IMR-90 (cell line): ENCODE data around the gene LSM14A. TPM values are rescaled to one million over a fixed set of nuclear protein-coding genes. Genes with fewer than 3 reads are reported as not detected.

Experiments
- ATAC-seq: fragments of 200-7000 bp; cut with Tn5 transposase; 2 replicates; pipeline ENCODE4 v1.9.1; 2020; ENCODE audit warnings: low read depth, mild to moderate bottlenecking, moderate library complexity
- BruUV-seq: library from RNA; stranded (reverse); fragments of 400-500 nt; replicated peaks from 2 replicates; lab custom pipeline; 2021; lab: Mats Ljungman, UMichigan
- CTCF ChIA-PET: fragments of 300-600 bp; formaldehyde crosslinking; extraction: SDS; loops from one replicate; lab custom pipeline; 2021; ENCODE audit warnings: antibody characterized with exemption; lab: Yijun Ruan, JAX
- POLR2A ChIA-PET: fragments of 300-600 bp; sonication (Branson Sonifier 250); formaldehyde crosslinking; loops from one replicate; lab custom pipeline; 2022; ENCODE audit warnings: antibody characterized with exemption; ENCODE audit not compliant: unreplicated experiment; lab: Charles Lee
- DNase-seq: peaks from one replicate; pipeline ENCODE4 v3.0.0; 2013
- H2AFZ ChIP-seq: replicated peaks from 2 replicates; pipeline ENCODE3; 2013; ENCODE audit warnings: low read length, mild to moderate bottlenecking; ENCODE audit not compliant: poor library complexity
- H2AK5ac ChIP-seq: 2 replicates; pipeline ENCODE4 v1.6.1; 2013; ENCODE audit warnings: low read depth, low read length, inconsistent platforms
- H2AK9ac ChIP-seq: replicated peaks from 2 replicates; pipeline ENCODE3; 2013; ENCODE audit warnings: mild to moderate bottlenecking, low read depth, low read length, moderate library complexity; ENCODE audit not compliant: poor library complexity
- H2BK120ac ChIP-seq: 2 replicates; pipeline ENCODE4 v1.6.1; 2013; ENCODE audit warnings: low read depth, low read length, inconsistent platforms
- H2BK15ac ChIP-seq: 3 replicates; pipeline ENCODE4 v1.6.1; 2013; ENCODE audit warnings: low read depth, low read length, inconsistent platforms
- H2BK20ac ChIP-seq: 2 replicates; pipeline ENCODE4 v1.6.1; 2013; ENCODE audit warnings: low read depth, mild to moderate bottlenecking, inconsistent platforms, low read length, moderate library complexity
- H2BK5ac ChIP-seq: 2 replicates; pipeline ENCODE4 v1.6.1; 2013; ENCODE audit warnings: mild to moderate bottlenecking, low read depth, low read length, inconsistent platforms; ENCODE audit not compliant: poor library complexity, severe bottlenecking
- H3K14ac ChIP-seq: replicated peaks from 2 replicates; pipeline ENCODE4 v1.6.1; 2013; ENCODE audit warnings: low read depth, low read length, inconsistent platforms
- H3K18ac ChIP-seq: 2 replicates; pipeline ENCODE4 v1.6.1; 2013; ENCODE audit warnings: low read depth, low read length, control low read depth
- H3K23ac ChIP-seq: 2 replicates; pipeline ENCODE4 v1.6.1; 2013; ENCODE audit warnings: low read depth, low read length, inconsistent platforms
- H3K27ac ChIP-seq: 2 replicates; pipeline ENCODE4 v1.5.1; 2013; ENCODE audit warnings: mild to moderate bottlenecking, control low read depth, low read length; ENCODE audit not compliant: insufficient read depth
- H3K27me3 ChIP-seq: 2 replicates; pipeline ENCODE4 v1.6.1; 2013; ENCODE audit warnings: low read length; ENCODE audit not compliant: control insufficient read depth, insufficient read depth
- H3K36me3 ChIP-seq: 2 replicates; pipeline ENCODE4 v1.6.1; 2013; ENCODE audit warnings: low read length, mixed read lengths; ENCODE audit not compliant: control insufficient read depth, insufficient read depth
- H3K4ac ChIP-seq: 2 replicates; pipeline ENCODE4 v1.6.1; 2013; ENCODE audit warnings: low read depth, low read length, inconsistent platforms
- H3K4me1 ChIP-seq: 2 replicates; pipeline ENCODE4 v1.6.1; 2013; ENCODE audit warnings: low read length, mixed read lengths; ENCODE audit not compliant: control insufficient read depth, insufficient read depth
- H3K4me2 ChIP-seq: 2 replicates; pipeline ENCODE4 v1.6.1; 2013; ENCODE audit warnings: low read depth, mild to moderate bottlenecking, control low read depth, low read length, moderate library complexity
- H3K4me3 ChIP-seq: 2 replicates; pipeline ENCODE4 v1.5.1; 2013; ENCODE audit warnings: low read depth, mild to moderate bottlenecking, control low read depth, low read length, moderate library complexity; ENCODE audit not compliant: insufficient read depth
- H3K56ac ChIP-seq: 2 replicates; pipeline ENCODE4 v1.6.1; 2013; ENCODE audit warnings: low read length, inconsistent platforms; ENCODE audit not compliant: insufficient read depth; ENCODE audit errors: extremely low read depth
- H3K79me1 ChIP-seq, 2 experiments: 2 replicates each; pipeline ENCODE4 v1.6.1; 2013; ENCODE audit warnings: low read length in 2 of 2, inconsistent platforms in 1 of 2, low read depth in 1 of 2
- H3K9ac ChIP-seq: 2 replicates; pipeline ENCODE4 v1.6.1; 2013; ENCODE audit warnings: low read depth, low read length, control low read depth
- H3K9me1 ChIP-seq: 2 replicates; pipeline ENCODE4 v1.6.1; 2013; ENCODE audit warnings: low read length, inconsistent platforms; ENCODE audit not compliant: insufficient read depth
- H3K9me3 ChIP-seq: 2 replicates; pipeline ENCODE4 v1.6.1; 2013; ENCODE audit warnings: low read length; ENCODE audit not compliant: control insufficient read depth, insufficient read depth
- H4K20me1 ChIP-seq: 2 replicates; pipeline ENCODE4 v1.6.1; 2013; ENCODE audit warnings: low read length, inconsistent platforms; ENCODE audit not compliant: insufficient read depth
- H4K5ac ChIP-seq: 2 replicates; pipeline ENCODE4 v1.6.1; 2013; ENCODE audit warnings: mild to moderate bottlenecking, low read depth, low read length, control low read depth
- H4K8ac ChIP-seq, 2 experiments: 2 replicates each; pipeline ENCODE4 v1.6.1; 2013; ENCODE audit warnings: low read depth in 2 of 2, low read length in 2 of 2, control low read depth in 1 of 2, inconsistent platforms in 1 of 2
- H4K91ac ChIP-seq: 2 replicates; pipeline ENCODE4 v1.6.1; 2013; ENCODE audit warnings: low read depth, low read length, inconsistent platforms; ENCODE audit not compliant: insufficient read depth
- BHLHE40 ChIP-seq: fragments of 150-350 bp; IDR thresholded peaks from 2 replicates; pipeline ENCODE4 v1.6.1; 2016; ENCODE audit warnings: mild to moderate bottlenecking, low read depth, low read length
- CEBPB ChIP-seq: IDR thresholded peaks from 2 replicates; pipeline ENCODE4 v1.6.1; 2012; ENCODE audit warnings: low read depth, low read length, improper control_type of control experiment
- CHD1 ChIP-seq: IDR thresholded peaks from 2 replicates; pipeline ENCODE4 v1.6.1; 2012; ENCODE audit warnings: low read depth, low read length, improper control_type of control experiment
- FOS ChIP-seq: fragments of 150-350 bp; IDR thresholded peaks from 2 replicates; pipeline ENCODE4 v1.6.1; 2016; ENCODE audit warnings: low read depth, low read length
- MAFK ChIP-seq: IDR thresholded peaks from 2 replicates; pipeline ENCODE4 v1.6.1; 2012; ENCODE audit warnings: low read depth, low read length, improper control_type of control experiment
- MAZ ChIP-seq: IDR thresholded peaks from 2 replicates; pipeline ENCODE4 v1.6.1; 2012; ENCODE audit warnings: low read depth, mild to moderate bottlenecking, low read length, improper control_type of control experiment, moderate library complexity, borderline replicate concordance
- MXI1 ChIP-seq: IDR thresholded peaks from 2 replicates; pipeline ENCODE4 v1.6.1; 2012; ENCODE audit warnings: low read depth, mild to moderate bottlenecking, low read length, moderate library complexity, borderline replicate concordance
- NFE2L2 ChIP-seq: fragments of 150-350 bp; IDR thresholded peaks from 2 replicates; pipeline ENCODE4 v1.6.1; 2016; ENCODE audit warnings: low read depth, mild to moderate bottlenecking, low read length
- POLR2A ChIP-seq: IDR thresholded peaks from 2 replicates; pipeline ENCODE4 v1.6.1; 2012; ENCODE audit warnings: mild to moderate bottlenecking, low read depth, low read length
- RAD21 ChIP-seq: IDR thresholded peaks from 2 replicates; pipeline ENCODE4 v1.6.1; 2012; ENCODE audit warnings: low read length, improper control_type of control experiment
- RCOR1 ChIP-seq: IDR thresholded peaks from 2 replicates; pipeline ENCODE4 v1.6.1; 2012; ENCODE audit warnings: mild to moderate bottlenecking, low read length, improper control_type of control experiment; ENCODE audit not compliant: insufficient replicate concordance
- RFX5 ChIP-seq: IDR thresholded peaks from 2 replicates; pipeline ENCODE4 v1.8.0; 2012; ENCODE audit warnings: low read depth, mild to moderate bottlenecking, low read length, moderate library complexity
- SMC3 ChIP-seq: fragments of 150-350 bp; IDR thresholded peaks from 2 replicates; pipeline ENCODE4 v1.6.1; 2016; ENCODE audit warnings: low read depth, mild to moderate bottlenecking, antibody characterized with exemption, low read length, moderate library complexity
- WGBS, 2 experiments: methylation state at CpG; one replicate each; pipeline versions ENCODE4 v1.1.5 to v1.1.7; 2013; ENCODE audit warnings: missing lambda C conversion rate in 2 of 2; ENCODE audit not compliant: insufficient read length in 1 of 2; ENCODE audit errors: extremely low coverage in 2 of 2; 5-methylcytosine and 5-hydroxymethylcytosine counted together
- dilution Hi-C: fragments of 300-500 bp; cut with HindIII; formaldehyde crosslinking; loops from one replicate; pipeline ENCODE4 v1.14.3; 2018; ENCODE audit warnings: low sequenced_read_pairs; ENCODE audit not compliant: unreplicated experiment
- in situ Hi-C: fragments of 300-500 bp; cut with MboI; formaldehyde crosslinking; loops from 3 replicates; pipeline ENCODE4 v1.14.3; 2019; ENCODE audit warnings: low sequenced_read_pairs, inconsistent platforms, mixed read lengths
- intact Hi-C: fragments of 100-400 bp; cut with micrococcal nuclease; formaldehyde crosslinking; loops from 2 replicates; pipeline ENCODE4 v1.10.0; 2022
- polyA plus RNA-seq, 3 experiments: library from polyadenylated mRNA; depleted of rRNA; stranded (reverse); fragments of >200 nt; gene quantifications; 2 replicates each; pipeline ENCODE4 v1.2.3, GENCODE V29; 2012; ENCODE audit warnings: low replicate concordance in 1 of 3
- total RNA-seq: library from RNA; depleted of rRNA; stranded (reverse); fragments of >200 nt; gene quantifications from 2 replicates; pipeline ENCODE4 v1.2.3, GENCODE V29; 2012
- TF ChIP-seq, protein P1 (sequence below): fragments of 150-350 bp; IDR thresholded peaks from 2 replicates; pipeline ENCODE4 v1.6.1; 2016; ENCODE audit warnings: low read depth, mild to moderate bottlenecking, low read length, moderate library complexity, borderline replicate concordance
- TF ChIP-seq, protein P2 (sequence below): fragments of 150-350 bp; IDR thresholded peaks from 2 replicates; pipeline ENCODE4 v1.6.1; 2017; ENCODE audit warnings: mild to moderate bottlenecking, antibody characterized with exemption, low read length, low read depth

LSM14A gene
- total and polyA plus RNA-seq, 2 of the 4 experiments (the other 2 are of a cell fraction) = 44.3 to 54.8 TPM

DNA sequence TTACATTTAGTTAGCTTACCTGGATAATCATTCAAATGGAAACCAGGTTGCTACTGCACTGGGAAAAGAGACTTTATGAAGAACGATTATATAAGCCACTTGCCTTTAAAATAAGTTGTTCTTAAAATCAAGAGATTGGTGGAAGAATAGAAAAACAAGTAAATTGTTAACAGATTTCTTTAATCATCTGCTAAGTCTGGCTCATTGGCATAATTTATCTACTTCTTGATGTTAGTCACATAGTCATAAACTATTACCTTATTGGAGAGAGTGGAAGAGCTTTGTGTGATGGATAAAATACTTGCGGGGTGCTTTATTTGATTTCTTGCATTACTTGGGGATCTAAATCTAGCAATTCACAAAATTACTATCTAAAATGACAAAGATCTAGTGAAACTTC lies 6.8 kb downstream of the LSM14A start:
- Histone ChIP-seq H2AK9ac (no peak overlapping the region), H3K36me3 (peaks cover 5% of the 10 kb centered on the region), H3K23ac (no peak overlapping the region), H3K56ac (no peak overlapping the region), H3K4me2 (no peak overlapping the region), H2BK120ac (no peak overlapping the region), H4K20me1 (peaks cover 97% of the 10 kb centered on the region), H3K27me3 (no peaks in the 10 kb centered on the region), H3K4me1 (peaks cover 11% of the 10 kb centered on the region), H3K4me3 (no peak overlapping the region), H2BK15ac (no peak overlapping the region), H3K18ac (no peak overlapping the region), H2AK5ac (no peak overlapping the region), H3K9ac (no peak overlapping the region), H4K8ac (no peak overlapping the region), H3K9me1 (peaks cover 14% of the 10 kb centered on the region), H3K4ac (no peak overlapping the region), H2AFZ (no peak overlapping the region), H3K27ac (no peak overlapping the region), H3K9me3 (no peaks in the 10 kb centered on the region), H4K5ac (no peak overlapping the region), H3K14ac (no peak overlapping the region), H2BK5ac (no peak overlapping the region), H3K79me1 (peaks cover 0 to 48% of the 10 kb centered on the region in 2 experiments; a peak in 3 of 4 replicates), H2BK20ac (no peak overlapping the region), H4K91ac (no peak overlapping the region)
- TF ChIP-seq CHD1 (no peak), BHLHE40 (no peak), RCOR1 (no peak), POLR2A (no peak), RFX5 (no peak), CEBPB (no peak), FOS (no peak), MXI1 (no peak), MAFK (no peak), MAZ (no peak), RAD21 (no peak), SMC3 (no peak), NFE2L2 (no peak)
- TF ChIP-seq, protein P1, sequence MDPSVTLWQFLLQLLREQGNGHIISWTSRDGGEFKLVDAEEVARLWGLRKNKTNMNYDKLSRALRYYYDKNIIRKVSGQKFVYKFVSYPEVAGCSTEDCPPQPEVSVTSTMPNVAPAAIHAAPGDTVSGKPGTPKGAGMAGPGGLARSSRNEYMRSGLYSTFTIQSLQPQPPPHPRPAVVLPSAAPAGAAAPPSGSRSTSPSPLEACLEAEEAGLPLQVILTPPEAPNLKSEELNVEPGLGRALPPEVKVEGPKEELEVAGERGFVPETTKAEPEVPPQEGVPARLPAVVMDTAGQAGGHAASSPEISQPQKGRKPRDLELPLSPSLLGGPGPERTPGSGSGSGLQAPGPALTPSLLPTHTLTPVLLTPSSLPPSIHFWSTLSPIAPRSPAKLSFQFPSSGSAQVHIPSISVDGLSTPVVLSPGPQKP = no peak
- TF ChIP-seq, protein P2, sequence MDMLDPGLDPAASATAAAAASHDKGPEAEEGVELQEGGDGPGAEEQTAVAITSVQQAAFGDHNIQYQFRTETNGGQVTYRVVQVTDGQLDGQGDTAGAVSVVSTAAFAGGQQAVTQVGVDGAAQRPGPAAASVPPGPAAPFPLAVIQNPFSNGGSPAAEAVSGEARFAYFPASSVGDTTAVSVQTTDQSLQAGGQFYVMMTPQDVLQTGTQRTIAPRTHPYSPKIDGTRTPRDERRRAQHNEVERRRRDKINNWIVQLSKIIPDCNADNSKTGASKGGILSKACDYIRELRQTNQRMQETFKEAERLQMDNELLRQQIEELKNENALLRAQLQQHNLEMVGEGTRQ = no peak
- no CpG with 5 or more reads among the region's 2 CpGs for WGBS, 2 experiments
- intact Hi-C loops = loop anchor here (5.0 kb wide), 2 partner anchors 33 to 168 kb away; no protein-coding TSS in a partner anchor
- POLR2A ChIA-PET = no interaction called here
- BruUV-seq = no TSS peak
- CTCF ChIA-PET = no interaction called here
- no peak for DNase-seq
- in situ Hi-C loops = no loop called here
- dilution Hi-C loops = no loop called here
- no peak for ATAC-seq
